GM21423 (cell line): ENCODE results near the gene CYB5D1.
A peak's percentile ranks its signal among the peaks of the same experiment; 100 is the strongest.
"Not testable (repeated sequence)": the region's sequence is repeated elsewhere in the genome, so short reads cannot be mapped to it uniquely, and the experiment has no call there.

Experiments
- ATAC-seq: cut with Tn5 transposase; IDR thresholded peaks from one replicate; pipeline ENCODE4 v1.9.1; 2021; ENCODE audit warnings: mild to moderate bottlenecking, moderate library complexity; ENCODE audit not compliant: unreplicated experiment

Gene CYB5D1

GRCh38 chr17:7856011-7856810 lies 1.6 kb upstream of the CYB5D1 start:
- ATAC-seq = no peak

GRCh38 chr17:7856811-7857712 lies 741 bp upstream of the CYB5D1 start, which contains the start of gene NAA38:
TSS of gene NAA38 (minus strand) at chr17:7857559. CDS start at chr17:7857463, 96 bp downstream.
- ATAC-seq = peak; percentile 72

GRCh38 chr17:7858522-7858810 lies 663 bp downstream of the CYB5D1 start:
- no peak for ATAC-seq

DNA sequence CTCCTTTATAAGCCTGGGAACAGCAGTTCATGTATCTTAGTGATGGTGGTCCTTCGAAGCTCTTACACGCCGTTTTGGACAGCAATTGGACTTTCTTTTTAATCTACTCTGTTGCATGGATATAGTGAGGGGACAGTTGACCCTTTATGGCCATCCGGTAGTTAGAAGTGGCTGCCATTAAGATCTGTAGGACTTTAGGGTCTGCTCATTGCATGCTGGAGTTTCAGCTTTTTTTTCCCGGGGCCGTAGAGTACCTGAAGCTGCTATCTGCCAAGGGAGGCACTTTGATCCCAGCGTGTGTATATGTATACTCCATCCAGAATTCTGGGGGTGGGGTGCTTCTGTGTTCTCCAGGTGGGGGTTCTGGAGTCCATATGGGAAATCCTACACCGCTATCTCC lies 1.2 kb downstream of the CYB5D1 start:
- ATAC-seq = no peak

- ATAC-seq = no peak
Observed at GRCh38 chr17:7862692-7863437, 5.1 kb downstream of the CYB5D1 start.

DNA sequence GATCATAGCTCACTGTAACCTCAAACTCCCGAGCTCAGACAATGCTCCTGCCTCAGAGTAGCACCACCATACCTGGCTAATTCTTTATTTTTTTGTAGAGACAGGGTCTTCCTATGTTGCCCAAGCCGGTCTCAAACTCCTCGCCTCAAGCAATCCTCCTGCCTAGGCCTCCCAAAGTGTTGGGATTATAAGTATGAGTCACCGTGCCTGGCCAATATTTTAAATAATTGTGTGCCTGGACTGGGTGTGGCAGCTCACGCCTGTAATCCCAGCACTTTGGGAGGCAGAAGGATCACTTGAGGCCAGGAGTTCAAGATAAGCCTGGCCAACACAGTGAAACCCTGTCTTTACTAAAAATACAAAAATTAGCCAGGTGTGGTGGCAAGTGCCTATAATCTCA lies 6.6 kb downstream of the CYB5D1 start:
- not testable (repeated sequence) for ATAC-seq

- ATAC-seq = no peak
Observed at GRCh38 chr17:7864995-7865650, 7.3 kb downstream of the CYB5D1 start.

DNA sequence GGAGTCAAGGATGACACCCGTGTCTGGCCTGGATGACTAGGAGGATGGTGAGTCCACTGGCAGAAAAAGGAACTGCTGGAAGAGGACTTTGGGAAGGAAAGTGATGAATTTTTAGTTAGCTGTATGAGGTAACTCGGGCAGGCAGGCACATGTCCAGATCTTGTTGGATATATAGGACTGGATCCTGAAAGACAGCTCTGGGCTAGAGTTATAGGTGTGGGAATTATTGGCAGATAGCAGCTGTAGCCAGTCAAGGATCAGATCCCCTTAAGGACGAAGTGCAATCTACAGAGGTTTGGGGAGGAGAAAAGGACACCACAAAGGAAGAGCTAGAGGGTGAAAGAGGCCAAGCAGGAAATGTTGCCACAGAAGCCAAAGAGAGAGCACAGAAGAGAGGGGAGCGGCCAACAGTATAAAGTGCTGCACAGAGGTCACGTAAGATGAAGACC lies 10.1 kb downstream of the CYB5D1 start:
- ATAC-seq = no peak

DNA sequence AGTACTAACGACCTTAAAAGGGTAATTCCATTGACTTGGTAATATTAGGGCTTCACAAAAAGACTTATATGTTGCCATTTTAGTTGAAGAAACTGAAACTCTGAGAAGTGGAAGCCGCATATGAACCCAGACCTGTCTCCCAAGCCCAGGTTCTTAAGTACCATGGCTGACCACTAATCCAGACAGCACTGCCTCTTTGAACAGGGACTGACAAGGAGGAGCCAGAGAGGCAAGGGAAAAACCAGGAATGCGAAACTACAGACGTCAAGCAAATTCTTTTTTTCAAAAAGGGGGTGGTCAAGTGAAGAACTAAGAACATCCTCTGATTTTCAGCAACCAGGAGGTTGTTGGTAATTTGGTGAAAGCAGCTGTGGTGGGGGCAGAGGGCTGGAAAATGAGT lies 15.2 kb downstream of the CYB5D1 start:
- no peak for ATAC-seq

DNA sequence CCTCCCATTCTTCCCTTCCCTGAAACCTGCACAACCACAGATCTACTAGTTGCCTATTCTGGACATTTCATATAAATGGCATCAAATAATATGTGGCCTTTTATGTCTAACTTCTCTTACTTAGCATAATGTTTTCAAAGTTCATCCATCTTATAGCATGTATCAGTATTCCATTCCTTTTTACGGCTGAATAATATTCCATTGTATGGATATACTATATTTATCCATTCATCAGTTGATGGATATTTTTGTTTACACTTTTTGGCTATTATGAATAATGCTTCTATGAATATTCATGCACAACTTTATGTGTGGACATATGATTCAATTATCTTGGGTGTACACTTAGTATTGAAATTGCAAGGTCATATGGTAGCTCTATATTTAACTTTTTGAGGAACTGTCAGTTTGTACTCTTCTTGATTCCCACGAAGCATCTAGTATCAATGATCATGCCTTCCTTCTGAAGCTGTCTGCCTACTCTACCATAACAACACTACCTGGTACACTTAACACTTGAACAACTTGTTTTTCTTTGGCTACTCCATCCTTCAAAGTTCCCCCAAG lies 18.1 kb downstream of the CYB5D1 start:
- no peak for ATAC-seq

GRCh38 chr17:7878234-7878633 lies 20.4 kb downstream of the CYB5D1 start:
- ATAC-seq = no peak

GRCh38 chr17:7880076-7880868 lies 22.5 kb downstream of the CYB5D1 start:
- ATAC-seq = no peak

DNA sequence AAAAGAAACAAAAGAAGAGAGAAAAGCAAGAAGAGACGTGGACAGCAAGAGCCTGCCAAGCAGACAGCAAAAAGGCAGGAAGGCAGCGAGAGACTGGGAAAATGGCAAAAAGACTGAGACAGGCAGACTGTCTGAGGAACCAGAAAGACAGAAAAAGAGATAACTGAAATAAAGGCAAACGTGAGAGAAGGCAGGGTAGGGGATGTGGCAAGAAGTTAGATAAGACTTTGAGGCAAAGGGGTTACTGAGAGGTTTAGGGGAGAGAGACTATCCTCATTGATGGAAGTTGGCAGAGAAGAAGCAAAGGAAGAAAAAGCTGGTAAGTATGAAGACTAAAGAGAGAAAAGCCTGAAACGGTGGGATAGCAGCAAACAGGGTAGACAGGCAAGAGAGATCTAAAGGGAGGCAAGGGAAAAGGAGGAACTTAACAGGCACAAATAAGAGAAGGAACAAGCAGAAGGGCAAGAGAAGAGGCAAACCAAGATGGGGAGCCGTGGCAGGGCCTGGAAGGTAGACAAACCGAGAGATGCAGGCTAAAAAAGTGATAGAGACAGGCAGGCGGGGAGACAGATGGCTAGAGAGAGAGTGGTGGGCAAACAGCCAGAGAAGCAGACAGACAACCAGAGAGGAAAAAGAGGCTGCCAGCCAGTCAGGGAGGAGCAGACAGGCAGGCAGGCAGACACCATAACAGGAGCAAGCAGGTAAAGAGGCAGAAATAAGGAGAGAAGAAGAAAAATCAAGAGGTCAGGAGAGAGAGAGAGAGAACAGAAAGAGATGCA lies 23.7 kb downstream of the CYB5D1 start:
- ATAC-seq = no peak

GRCh38 chr17:7882068-7882467 lies 24.3 kb downstream of the CYB5D1 start:
- no peak for ATAC-seq

- no peak for ATAC-seq
Observed at GRCh38 chr17:7882629-7883028, 24.8 kb downstream of the CYB5D1 start.

DNA sequence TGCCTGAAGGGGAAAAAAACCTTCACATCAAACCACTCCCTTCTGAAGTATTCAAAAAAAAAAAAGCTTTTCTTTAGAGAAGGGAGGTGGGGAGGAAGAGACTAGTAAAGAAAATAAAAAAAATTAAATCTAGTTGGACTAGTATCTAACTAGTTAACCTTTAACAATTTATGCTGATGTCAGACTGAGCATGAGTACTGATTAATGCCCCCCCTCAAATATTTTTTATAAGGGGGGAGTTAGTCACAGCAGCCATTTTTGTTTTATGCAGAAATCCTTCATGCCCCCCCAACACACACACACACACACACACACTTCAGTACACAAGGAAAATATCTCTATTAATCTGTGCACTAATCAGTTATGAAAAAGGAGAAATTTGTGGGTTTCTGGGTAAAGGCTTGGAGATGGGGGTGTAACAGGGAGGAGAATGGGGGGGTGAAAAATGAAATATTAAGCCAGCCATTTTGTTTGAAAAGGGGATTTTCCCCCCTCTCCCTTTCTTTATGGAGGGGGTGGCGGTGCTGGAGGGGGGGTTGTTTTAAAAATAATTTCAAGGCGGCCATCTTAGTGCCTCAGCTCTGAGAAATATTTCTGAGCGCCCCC lies 26.1 kb downstream of the CYB5D1 start:
- ATAC-seq = no peak

DNA sequence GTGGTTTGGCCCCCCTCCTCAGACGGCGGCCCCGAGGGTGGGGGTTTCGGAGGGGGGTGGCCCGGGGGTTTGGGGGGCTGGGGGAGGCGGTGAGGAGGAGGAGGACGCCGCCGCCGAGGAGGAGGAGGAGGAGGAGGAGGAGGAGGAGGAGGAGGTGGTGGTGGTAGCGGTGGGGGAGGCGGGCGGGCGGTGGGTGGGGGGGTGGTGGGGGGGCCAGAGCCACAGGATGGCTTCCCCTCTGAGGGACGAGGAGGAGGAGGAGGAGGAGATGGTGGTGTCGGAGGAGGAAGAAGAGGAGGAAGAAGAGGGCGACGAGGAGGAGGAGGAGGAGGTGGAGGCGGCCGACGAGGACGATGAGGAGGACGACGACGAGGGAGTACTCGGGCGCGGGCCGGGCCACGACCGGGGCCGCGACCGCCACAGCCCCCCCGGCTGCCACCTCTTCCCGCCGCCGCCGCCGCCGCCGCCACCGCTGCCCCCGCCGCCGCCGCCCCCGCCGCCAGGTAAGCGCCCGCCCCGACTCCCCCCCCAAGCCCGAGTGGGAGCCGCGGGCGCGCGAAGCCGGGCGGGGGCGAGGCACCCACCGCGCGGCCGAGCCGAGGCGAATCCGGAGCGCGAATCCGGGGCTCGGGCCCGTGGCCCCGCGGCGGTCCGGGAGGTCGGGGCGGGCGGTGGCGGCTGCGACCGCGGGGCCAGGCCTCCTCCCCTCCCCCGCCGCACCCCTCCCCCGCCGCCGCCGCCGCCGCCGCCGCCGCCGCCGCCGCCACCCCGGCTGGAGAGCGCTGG lies 27.0 kb downstream of the CYB5D1 start:
- no peak for ATAC-seq
